Measurements from ENCODE around the gene REEP5.
"Not testable (repeated sequence)": the region's sequence is repeated elsewhere in the genome, so short reads cannot be mapped to it uniquely, and the experiment has no call there.

REEP5 gene

GRCh38 chr5:112933105-112933504 is 11.1 kb upstream of the REEP5 start:
- no peak for DNase-seq (ENCODE audit: low spot score)

- no peak for DNase-seq (ENCODE audit: low spot score)
Observed at GRCh38 chr5:112931473-112931872, 9.4 kb upstream of the REEP5 start.

DNA sequence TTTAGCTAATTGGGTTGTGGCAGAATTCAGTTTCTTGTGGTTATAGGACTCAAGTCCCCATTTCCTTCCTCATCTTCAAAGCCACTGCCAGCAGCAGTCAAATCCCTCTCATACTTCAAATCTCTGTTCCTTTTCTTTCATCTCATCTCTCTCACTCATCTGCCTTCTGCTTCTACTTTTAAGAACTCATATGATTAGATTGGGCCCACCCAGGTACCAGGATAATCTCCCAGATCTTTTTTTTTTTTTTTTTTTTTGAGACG is 8.0 kb upstream of the REEP5 start:
- DNase-seq (ENCODE audit: low spot score), result no peak

DNA sequence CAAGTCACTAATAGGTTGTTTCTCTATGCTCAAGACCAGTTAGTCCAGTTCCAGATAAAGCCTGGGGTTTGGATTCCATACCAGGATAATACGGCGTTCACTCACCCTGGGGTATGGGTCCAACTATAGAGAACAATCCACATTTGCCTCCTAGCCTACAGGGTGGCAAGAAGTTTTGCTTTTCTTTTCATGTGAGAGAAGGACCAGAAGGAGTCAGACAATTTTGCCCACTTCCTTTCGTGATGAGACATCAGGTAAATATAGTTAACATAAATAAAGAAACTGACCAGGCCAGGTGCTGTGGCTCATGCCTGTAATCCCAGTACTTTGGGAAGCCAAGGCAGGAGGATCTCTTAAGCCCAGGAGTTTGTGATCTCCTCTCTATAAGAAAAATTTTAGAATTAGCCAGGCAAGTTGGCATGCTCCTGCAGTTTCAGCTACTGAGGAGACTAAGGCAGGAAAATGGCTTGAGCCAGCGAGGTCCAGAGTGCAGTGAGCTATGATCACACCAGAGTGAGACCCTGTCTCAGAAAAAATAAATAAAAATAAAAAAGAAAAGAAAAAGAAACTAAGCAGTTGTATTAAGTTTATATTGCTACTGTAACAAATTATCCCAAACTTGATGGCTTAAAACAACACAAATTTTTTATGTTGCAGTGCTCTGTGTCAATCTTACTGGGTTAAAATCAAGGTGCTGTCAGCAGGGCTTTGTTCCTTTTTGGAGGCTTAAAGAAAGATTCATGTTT is 7.5 kb upstream of the REEP5 start:
- no peak for DNase-seq (ENCODE audit: low spot score)

- no peak for DNase-seq (ENCODE audit: low spot score)
Observed at GRCh38 chr5:112923988-112924387, 2.0 kb upstream of the REEP5 start.

GRCh38 chr5:112923148-112923917 is 1.3 kb upstream of the REEP5 start:
- no peak for DNase-seq (ENCODE audit: low spot score)

DNA sequence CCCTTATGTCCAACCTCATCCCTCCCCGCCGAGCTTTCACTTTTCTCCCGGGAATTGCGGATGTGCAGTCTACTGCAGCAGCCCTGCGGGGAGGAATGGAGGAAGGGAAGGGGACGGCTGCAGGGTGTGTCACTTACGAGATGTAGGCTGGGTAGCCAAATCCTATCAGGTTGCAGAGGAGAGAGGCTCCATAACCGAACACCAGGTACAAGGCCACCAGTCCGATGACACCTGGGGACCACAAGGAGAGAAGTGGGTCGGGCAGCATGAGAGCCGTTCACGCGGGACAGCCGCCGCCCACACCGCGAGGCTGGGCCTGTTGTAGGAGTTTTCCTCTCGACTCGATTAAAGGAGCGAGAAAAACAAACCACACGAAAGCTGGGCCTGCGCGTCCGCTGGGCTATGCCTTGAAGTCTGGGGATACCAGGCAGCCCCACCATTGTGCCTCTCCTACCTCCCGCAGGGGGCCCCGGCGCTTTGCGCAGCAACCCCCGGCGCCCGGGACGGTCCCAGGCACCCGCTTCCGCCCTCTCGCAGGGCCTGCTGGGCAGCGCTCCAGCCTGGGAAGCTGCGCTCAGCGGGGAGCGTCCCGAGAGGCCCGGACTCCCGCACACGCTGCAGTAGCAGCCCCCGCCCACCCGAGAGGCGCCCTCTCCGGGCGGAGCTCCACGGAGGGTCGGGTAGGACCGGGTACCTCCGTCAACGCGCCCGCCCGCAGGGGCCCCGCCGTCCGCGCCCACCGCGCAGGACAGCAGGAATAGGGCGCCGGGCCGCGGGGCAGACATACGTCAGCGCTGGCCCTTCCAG is 798 bp downstream of the REEP5 start:
- DNase-seq (ENCODE audit: low spot score), result peak; percentile 77

DNA sequence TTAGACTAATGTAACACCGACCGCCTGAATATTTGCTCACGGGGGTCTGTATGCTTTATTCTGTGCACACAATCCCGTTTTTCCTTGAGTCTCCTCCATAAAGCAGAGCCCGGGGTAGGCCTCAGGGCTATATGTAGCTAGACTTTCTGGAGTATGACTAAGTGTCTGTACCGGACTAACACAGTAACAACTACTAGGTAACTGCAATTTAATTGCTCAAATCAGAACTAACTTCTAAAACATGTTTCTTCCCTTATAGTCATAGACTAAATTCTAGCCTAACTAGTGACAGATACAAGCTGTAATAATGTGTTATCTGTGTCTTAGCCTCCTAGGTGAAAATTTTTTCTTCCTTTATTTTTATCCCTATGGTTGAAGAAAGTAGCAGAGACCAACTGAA is 2.1 kb downstream of the REEP5 start:
- no peak for DNase-seq (ENCODE audit: low spot score)

DNA sequence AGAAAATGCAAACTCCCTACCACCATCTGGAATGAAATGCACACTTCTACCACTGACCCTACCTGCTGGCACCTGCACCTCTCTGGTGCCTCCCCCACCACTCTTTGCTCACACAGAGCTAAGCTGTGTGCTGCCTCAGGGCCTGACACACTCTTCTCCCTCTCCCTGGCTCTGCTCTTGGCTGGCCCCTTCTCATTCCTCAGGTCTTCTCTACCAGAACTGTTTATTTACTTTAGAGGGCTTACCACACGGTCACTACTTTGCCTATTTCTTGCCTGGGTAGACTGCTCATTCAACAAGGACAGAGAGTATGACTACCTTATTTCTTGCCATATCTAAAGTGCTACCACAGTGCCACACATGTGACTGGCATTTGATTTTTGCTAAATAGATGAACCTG is 3.3 kb downstream of the REEP5 start:
- DNase-seq (ENCODE audit: low spot score), result no peak

DNA sequence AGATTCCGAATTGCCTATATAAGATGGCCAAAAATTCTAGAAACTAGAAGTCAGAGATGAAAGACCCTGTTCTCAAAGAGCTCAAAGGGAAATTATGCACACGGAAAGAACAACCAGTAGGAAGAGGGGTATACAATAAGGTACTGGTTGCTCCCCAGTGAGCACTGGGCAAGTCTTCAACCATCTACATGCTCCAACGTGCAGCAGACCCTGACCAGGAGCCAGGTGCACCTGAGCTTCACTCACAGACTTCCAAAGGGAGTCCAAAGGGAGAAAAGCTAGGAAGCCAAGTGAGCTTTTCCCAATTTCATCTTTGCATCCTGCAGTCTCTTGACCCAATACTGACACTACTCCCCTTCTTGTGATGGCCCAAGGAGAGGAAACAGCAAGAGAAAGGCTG is 3.9 kb downstream of the REEP5 start:
- DNase-seq (ENCODE audit: low spot score), result no peak

DNA sequence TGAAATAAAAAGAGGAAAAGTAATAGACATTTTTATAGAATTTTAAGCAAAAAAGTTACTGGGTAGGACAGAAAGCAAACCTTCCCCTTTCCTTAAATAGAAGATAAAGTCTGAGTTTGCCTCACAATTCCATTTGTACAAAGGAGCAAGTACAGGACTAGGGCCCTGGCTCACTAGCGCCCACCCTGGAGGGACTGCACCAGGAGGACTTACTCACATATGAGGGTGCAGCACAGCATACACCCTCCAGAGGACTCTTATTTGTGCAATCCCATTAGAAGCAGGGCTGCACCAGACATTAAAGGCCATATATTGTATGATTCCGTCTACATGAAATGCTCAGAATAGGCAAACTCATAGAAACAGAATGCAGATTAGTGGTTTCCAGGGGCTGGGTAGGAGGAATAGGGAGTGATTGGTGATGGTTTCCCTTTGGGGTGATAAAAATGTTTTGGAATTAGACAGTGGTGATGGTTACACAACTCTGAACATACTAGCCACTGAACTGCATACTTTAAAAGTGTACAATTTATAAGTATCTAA is 4.5 kb downstream of the REEP5 start:
- DNase-seq (ENCODE audit: low spot score), result peak; percentile 14

- no peak for DNase-seq (ENCODE audit: low spot score)
Observed at GRCh38 chr5:112915831-112916230, 6.2 kb downstream of the REEP5 start.

GRCh38 chr5:112914584-112914983 is 7.4 kb downstream of the REEP5 start:
- DNase-seq (ENCODE audit: low spot score), result no peak

DNA sequence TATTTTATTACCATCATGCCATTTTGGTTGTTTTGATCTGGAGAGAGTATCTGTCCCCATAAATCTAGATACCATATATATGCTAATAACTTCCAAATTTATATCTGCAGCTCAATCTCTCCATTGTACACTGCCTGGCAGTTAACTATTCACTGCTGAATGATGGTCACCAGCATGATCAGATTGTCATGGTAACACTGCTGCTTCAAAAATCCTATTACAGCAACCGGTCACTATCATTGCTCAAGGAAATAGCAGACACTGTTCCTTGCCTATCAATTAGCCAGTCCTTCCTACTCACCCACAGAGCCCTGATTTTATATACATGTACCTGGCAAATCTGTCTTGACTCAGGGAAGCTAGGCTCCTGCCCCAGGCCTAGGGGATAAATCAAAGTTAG is 11.5 kb downstream of the REEP5 start:
- no peak for DNase-seq (ENCODE audit: low spot score)

- DNase-seq (ENCODE audit: low spot score), result no peak
Observed at GRCh38 chr5:112908854-112909253, 13.2 kb downstream of the REEP5 start.

DNA sequence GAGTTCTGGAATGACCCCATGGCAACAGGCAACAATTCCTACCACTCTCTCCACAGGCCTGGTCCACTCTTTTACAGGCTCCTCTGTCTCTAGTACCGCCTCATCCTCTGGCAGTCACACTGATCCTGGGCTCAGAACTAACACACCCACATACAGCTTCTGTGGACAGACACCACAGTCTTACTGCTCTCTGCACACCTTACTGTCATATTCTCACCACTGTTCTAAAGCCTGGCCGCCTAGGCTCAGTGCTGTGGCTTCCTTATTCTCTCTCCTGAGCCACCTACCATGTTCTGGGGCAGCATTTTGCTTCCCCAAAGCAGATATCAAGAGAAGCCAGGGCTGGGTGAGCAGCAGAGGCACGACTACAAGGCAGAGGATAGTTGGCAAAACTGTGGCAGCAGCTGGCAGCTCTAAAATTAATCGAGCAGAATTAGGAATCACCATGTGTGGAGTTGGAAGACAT is 14.8 kb downstream of the REEP5 start:
- DNase-seq (ENCODE audit: low spot score), result no peak

- DNase-seq (ENCODE audit: low spot score), result no peak
Observed at GRCh38 chr5:112906637-112907036, 15.4 kb downstream of the REEP5 start.

DNA sequence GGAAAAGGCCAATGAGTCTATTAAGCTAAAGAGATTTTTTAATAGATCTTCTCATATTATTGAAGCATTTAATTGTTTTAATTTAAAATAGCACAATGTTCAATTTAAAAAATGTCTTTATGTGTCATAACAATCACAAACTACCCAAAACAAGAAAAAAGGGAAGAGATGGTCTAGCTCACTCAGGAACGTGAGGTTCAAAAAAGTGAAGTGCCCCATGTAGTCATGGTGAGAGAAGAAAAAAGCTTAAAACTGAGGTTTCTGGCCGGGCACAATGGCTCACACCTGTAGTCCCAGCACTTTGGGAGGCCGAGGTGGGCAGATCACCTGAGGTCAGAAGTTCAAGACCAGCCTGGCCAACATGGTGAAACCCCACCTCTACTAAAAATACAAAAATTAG is 17.0 kb downstream of the REEP5 start:
- not testable (repeated sequence) for DNase-seq (ENCODE audit: low spot score)

GRCh38 chr5:112902561-112902960 is 19.5 kb downstream of the REEP5 start:
- no peak for DNase-seq (ENCODE audit: low spot score)

DNA sequence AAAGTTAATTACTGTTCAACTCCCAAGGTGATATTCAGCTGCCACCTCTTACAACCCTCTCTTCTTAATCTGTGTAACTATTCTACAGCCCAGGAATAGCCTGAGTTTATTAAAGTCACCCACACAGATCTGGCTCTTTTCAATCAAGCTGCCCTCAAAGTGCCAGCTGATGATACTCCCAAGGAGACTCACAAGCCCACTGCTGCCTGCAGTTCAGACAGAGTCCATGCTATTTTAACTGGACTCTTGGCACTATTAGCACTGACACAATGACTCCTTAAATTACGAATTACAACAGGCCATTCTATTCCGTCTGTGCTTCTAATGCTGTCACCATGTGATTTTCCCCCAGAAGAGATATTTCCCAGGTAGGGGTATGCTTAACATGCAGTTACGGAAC is 26.3 kb downstream of the REEP5 start:
- no peak for DNase-seq (ENCODE audit: low spot score)

- no peak for DNase-seq (ENCODE audit: low spot score)
Observed at GRCh38 chr5:112892776-112893175, 29.3 kb downstream of the REEP5 start.

- DNase-seq (ENCODE audit: low spot score), result not testable (repeated sequence)
Observed at GRCh38 chr5:112892066-112892465, 30.0 kb downstream of the REEP5 start.

GRCh38 chr5:112886975-112887374 is 35.1 kb downstream of the REEP5 start:
- no peak for DNase-seq (ENCODE audit: low spot score)
